Upper lobe of right lung (tissue), 1 donor: ENCODE results near the gene TACC2. TPM values are rescaled to one million over a fixed set of nuclear protein-coding genes. Genes with fewer than 3 reads are reported as not detected.

Experiments
- ATAC-seq: fragments of 200-7000 bp; cut with Tn5 transposase; one replicate; pipeline ENCODE4 v1.9.1; 2020; ENCODE audit warnings: mild to moderate bottlenecking, moderate library complexity
- DNase-seq: peaks from one replicate; pipeline ENCODE4 v3.0.0-alpha.2; 2020
- H3K27ac ChIP-seq: fragments of 200-600 bp; one replicate; pipeline ENCODE4 v1.8.0; 2022
- H3K27me3 ChIP-seq: fragments of 200-600 bp; one replicate; pipeline ENCODE4 v1.8.0; 2022; ENCODE audit warnings: mild to moderate bottlenecking
- H3K36me3 ChIP-seq: fragments of 200-600 bp; one replicate; pipeline ENCODE4 v1.8.0; 2022
- H3K4me1 ChIP-seq: fragments of 200-600 bp; one replicate; pipeline ENCODE4 v1.8.0; 2022
- H3K4me3 ChIP-seq: fragments of 200-600 bp; one replicate; pipeline ENCODE4 v1.8.0; 2022; ENCODE audit warnings: mild to moderate bottlenecking
- H3K9me3 ChIP-seq: fragments of 200-600 bp; one replicate; pipeline ENCODE4 v1.8.0; 2022
- CTCF ChIP-seq: fragments of 200-600 bp; IDR thresholded peaks from one replicate; pipeline ENCODE4 v1.8.0; 2022; ENCODE audit warnings: antibody characterized with exemption
- intact Hi-C: fragments of 100-400 bp; cut with DNase I; formaldehyde crosslinking; loops from one replicate; pipeline ENCODE4 v1.11.0; 2022
- total RNA-seq: library from RNA; stranded (reverse); fragmentation: NEBNext Ultra II Directional; extraction: Animal tissue kit (Norgen Biotek cat#: 25700); gene quantifications from one replicate; pipeline ENCODE4 v1.2.1, GENCODE V29; 2021
- donor health status: DM: no; HTN: yes; CAD: no; lungs with severe emphysema.

TACC2 gene
- total RNA-seq, 1 donor from 2014 or later, result 236 TPM

- intact Hi-C loops, result no loop called here
- no peak for ATAC-seq
- no peak overlapping the region for H3K4me3 ChIP-seq
- H3K27me3 ChIP-seq, result no peaks in the 10 kb centered on the region
- no peaks in the 10 kb centered on the region for H3K4me1 ChIP-seq
- H3K36me3 ChIP-seq, result no peaks in the 10 kb centered on the region
- no peaks in the 10 kb centered on the region for H3K9me3 ChIP-seq
- no peak overlapping the region for H3K27ac ChIP-seq
- DNase-seq, result no peak
- no peak for TF ChIP-seq CTCF
Observed at GRCh38 chr10:122277526-122278136, 288.7 kb downstream of the TACC2 start.

- H3K9me3 ChIP-seq, result no peaks in the 10 kb centered on the region
- peak; percentile 31 for ATAC-seq
- peak; percentile 41 for TF ChIP-seq CTCF
- H3K27me3 ChIP-seq, result no peaks in the 10 kb centered on the region
- DNase-seq, result no peak
- no peak overlapping the region for H3K4me3 ChIP-seq
- no peaks in the 10 kb centered on the region for H3K36me3 ChIP-seq
- no peaks in the 10 kb centered on the region for H3K4me1 ChIP-seq
- H3K27ac ChIP-seq, result no peak overlapping the region
- intact Hi-C loops, result no loop called here
Observed at GRCh38 chr10:122279725-122280141, 290.8 kb downstream of the TACC2 start.

GRCh38 chr10:122280156-122280555 lies 291.2 kb downstream of the TACC2 start:
- DNase-seq, result no peak
- H3K9me3 ChIP-seq, result no peaks in the 10 kb centered on the region
- TF ChIP-seq CTCF, result no peak
- H3K4me3 ChIP-seq, result no peak overlapping the region
- no peaks in the 10 kb centered on the region for H3K36me3 ChIP-seq
- ATAC-seq, result no peak
- intact Hi-C loops, result no loop called here
- no peaks in the 10 kb centered on the region for H3K4me1 ChIP-seq
- H3K27me3 ChIP-seq, result no peaks in the 10 kb centered on the region
- no peak overlapping the region for H3K27ac ChIP-seq

GRCh38 chr10:122281018-122281626 lies 292.2 kb downstream of the TACC2 start:
- H3K9me3 ChIP-seq, result no peaks in the 10 kb centered on the region
- TF ChIP-seq CTCF, result no peak
- no peak for DNase-seq
- H3K27me3 ChIP-seq, result no peaks in the 10 kb centered on the region
- H3K4me1 ChIP-seq, result no peaks in the 10 kb centered on the region
- no peak for ATAC-seq
- H3K36me3 ChIP-seq, result no peaks in the 10 kb centered on the region
- no peak overlapping the region for H3K4me3 ChIP-seq
- intact Hi-C loops, result no loop called here
- H3K27ac ChIP-seq, result no peak overlapping the region

GRCh38 chr10:122281751-122282150 lies 292.8 kb downstream of the TACC2 start:
- H3K27ac ChIP-seq, result no peak overlapping the region
- H3K4me1 ChIP-seq, result no peaks in the 10 kb centered on the region
- DNase-seq, result no peak
- no peak for TF ChIP-seq CTCF
- ATAC-seq, result no peak
- H3K4me3 ChIP-seq, result no peak overlapping the region
- H3K36me3 ChIP-seq, result no peaks in the 10 kb centered on the region
- no peaks in the 10 kb centered on the region for H3K27me3 ChIP-seq
- intact Hi-C loops, result no loop called here
- no peaks in the 10 kb centered on the region for H3K9me3 ChIP-seq
